Measurements from ENCODE around the gene UROC1.

The UROC1 gene

DNA sequence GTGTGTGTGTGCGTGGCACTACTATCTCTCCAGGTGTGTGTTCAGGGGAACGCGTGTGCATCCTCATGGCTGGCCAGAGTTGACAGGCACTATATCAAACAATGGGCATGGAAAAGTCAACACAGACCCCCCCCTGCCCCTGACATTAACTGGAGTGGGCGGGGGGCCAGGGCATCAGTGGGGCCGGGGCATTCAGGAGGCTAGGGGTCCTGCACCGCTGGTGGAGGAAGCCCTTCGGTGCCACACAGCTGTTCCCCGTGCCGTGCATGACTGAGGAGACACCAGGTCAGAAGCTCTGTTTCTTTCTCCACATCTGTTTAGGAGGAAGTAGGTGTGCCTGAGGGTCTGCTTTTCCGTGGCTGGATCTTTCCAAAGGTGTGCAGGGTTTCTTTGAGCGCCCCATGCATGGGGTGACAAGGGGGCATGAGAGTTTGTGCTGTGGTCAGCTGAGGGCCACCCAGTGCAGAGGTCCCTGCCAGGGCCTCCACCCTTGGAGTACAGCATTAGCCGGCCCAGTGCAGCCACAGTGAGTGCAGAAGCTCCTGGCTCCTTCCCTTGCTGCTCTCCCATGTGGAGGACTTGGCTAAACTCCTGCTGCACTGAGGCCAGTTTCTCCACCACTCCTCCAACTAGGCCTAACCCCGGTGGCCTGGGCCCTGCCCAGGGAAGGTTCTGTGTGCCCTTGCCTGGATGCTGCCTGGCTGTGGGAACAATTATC, 33.7 kb upstream of the UROC1 start:
- no peak overlapping the region for H3K27ac Mint-ChIP-seq
- no peak overlapping the region for H3K4me3 Mint-ChIP-seq
- H3K4me1 Mint-ChIP-seq: no peaks in the 10 kb centered on the region
- no peak for DNase-seq
- H3K36me3 Mint-ChIP-seq: no peaks in the 10 kb centered on the region
- ATAC-seq (replicated peaks): no peak
- peaks cover 11 to 17% of the 10 kb centered on the region in 2 donors for H3K27me3 Mint-ChIP-seq
- no peaks in the 10 kb centered on the region for H3K9me3 Mint-ChIP-seq

DNA sequence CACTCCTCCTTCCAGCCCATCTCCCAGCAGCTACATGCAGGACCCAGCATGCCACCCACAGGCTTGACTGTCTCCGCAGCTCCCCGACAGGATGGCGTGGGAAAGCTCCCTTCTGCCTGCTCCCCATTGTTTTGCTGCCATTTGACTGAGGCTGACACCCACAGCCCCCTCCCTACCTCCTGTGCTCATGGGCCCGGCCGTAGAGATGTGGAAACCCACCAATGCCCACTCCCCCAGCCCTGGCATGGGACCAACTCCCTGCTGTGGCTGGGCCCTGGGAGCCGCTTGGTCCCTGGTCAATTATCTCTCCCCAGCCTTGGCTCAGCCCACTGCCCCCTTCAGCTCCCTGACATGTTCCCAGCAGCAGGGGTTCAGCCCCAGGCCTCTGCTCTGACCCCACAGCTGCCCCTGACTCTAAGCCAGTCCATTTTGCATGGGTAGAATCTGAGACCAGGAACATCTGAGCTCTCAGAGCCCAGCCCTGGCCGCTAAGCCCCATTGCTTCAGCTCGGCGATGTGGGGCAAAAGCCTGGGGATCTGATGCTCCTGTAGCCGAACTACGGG, 33.0 kb upstream of the UROC1 start:
- Mint-ChIP-seq H3K9me3 (no peaks in the 10 kb centered on the region), H3K27me3 (peaks cover 11 to 17% of the 10 kb centered on the region in 2 donors), H3K36me3 (no peaks in the 10 kb centered on the region), H3K4me1 (no peaks in the 10 kb centered on the region), H3K4me3 (no peak overlapping the region), H3K27ac (no peak overlapping the region)
- ATAC-seq (replicated peaks) (no peak), DNase-seq (no peak)

DNA sequence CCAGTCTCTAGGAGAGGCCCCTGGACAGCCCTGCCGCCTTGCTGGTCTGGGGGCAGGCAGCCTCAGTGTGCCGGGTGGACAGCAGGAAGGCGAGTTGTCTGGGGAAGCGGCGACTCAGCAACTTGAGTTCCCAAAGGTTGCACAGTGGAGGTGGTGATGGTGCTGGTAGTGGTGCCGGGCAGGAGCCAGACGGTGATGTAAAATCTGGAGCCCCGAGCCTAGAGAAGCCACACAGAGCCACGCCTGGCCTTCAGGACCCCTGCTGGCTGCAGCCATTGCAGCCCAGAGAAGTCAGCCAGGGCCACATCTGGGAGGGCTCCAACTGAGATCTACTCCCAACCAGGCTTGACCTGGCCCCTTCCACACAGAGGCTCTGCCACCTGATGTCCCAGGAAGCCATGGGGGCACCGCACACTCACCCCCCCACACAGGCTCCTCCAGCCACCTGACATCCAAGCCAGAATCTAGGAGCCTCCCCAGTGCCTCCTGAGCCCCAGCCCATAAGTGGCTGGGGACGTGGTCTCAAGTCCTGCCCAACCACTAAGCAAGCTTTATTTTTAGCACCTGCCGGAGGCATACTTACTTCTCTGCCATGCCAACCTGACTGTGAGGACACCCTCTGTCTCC, 32.4 kb upstream of the UROC1 start:
- H3K9me3 Mint-ChIP-seq: no peaks in the 10 kb centered on the region
- ATAC-seq (replicated peaks) (no peak), DNase-seq (no peak)
- no peaks in the 10 kb centered on the region for H3K4me1 Mint-ChIP-seq
- no peak overlapping the region for H3K27ac Mint-ChIP-seq
- peaks cover 11 to 17% of the 10 kb centered on the region in 2 donors for H3K27me3 Mint-ChIP-seq
- no peak overlapping the region for H3K4me3 Mint-ChIP-seq
- H3K36me3 Mint-ChIP-seq: no peaks in the 10 kb centered on the region

DNA sequence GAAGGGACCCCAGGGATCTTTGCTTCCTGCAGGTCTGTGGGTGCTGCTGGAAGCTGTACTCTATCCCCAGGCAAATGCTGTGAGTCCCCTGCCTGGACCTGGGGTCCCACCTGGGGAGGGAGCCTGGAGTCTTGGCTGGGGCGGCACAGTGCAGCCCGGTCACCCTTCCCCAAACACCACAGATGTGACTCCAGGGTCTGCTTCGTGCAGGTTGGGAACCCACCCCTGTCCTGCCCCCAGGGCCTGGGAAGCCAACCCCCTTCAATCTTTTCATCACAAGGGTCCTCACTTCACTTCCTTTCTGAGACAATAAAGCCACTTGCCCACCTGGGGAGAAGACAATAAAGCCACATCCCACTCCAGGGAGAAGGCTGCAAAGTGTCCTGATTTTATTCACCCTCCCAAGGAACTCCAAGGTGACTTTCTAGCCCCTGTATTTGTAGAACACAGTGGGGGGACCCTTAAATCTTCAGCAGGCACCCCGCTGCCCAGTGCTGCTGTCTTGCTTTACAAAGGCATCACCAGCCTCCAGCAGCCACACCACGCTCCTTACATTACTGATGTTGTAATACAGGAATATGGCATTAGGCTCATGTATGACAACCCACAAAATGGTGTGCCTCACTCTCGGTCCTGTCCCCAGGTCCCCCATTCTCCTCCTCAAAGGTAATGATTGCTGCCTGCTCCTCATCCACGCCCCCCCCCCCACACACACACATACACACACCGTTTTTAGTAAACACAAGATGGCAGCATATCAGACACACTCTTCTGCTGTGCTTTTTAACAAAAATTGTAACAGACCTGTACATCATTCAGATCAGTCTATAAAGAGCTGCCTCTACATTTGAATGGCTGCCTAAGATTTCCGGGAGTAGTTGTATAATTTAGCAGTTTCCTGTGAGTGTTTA, 31.2 kb upstream of the UROC1 start:
- Mint-ChIP-seq H3K27ac (no peak overlapping the region), H3K4me3 (no peak overlapping the region), H3K27me3 (peaks cover 11 to 17% of the 10 kb centered on the region in 2 donors), H3K36me3 (no peaks in the 10 kb centered on the region), H3K9me3 (no peaks in the 10 kb centered on the region), H3K4me1 (no peaks in the 10 kb centered on the region)
- DNase-seq (no peak), ATAC-seq (replicated peaks) (no peak)

DNA sequence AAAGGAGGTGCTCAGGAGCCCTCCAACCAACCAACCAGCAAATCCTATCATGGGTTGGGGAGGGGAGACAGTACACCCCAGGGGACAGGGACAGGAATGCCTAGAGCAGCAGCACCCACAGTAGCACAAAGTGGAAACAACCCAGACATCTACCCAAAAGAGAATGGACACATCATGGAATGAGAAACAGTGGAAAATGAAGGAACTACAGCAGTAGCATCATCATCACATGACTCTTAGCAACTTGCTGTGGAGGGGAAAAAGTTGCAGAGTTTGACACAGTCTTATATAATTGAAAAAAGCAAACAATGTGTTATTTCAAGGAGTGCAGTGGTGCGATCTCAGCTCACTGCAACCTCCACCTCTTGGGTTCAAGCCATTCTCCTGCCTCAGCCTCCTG, 30.1 kb upstream of the UROC1 start:
- DNase-seq (no peak), ATAC-seq (replicated peaks) (no peak)
- no peaks in the 10 kb centered on the region for H3K36me3 Mint-ChIP-seq
- no peak overlapping the region for H3K4me3 Mint-ChIP-seq
- no peaks in the 10 kb centered on the region for H3K9me3 Mint-ChIP-seq
- no peaks in the 10 kb centered on the region for H3K4me1 Mint-ChIP-seq
- peaks cover 11 to 17% of the 10 kb centered on the region in 2 donors for H3K27me3 Mint-ChIP-seq
- no peak overlapping the region for H3K27ac Mint-ChIP-seq

DNA sequence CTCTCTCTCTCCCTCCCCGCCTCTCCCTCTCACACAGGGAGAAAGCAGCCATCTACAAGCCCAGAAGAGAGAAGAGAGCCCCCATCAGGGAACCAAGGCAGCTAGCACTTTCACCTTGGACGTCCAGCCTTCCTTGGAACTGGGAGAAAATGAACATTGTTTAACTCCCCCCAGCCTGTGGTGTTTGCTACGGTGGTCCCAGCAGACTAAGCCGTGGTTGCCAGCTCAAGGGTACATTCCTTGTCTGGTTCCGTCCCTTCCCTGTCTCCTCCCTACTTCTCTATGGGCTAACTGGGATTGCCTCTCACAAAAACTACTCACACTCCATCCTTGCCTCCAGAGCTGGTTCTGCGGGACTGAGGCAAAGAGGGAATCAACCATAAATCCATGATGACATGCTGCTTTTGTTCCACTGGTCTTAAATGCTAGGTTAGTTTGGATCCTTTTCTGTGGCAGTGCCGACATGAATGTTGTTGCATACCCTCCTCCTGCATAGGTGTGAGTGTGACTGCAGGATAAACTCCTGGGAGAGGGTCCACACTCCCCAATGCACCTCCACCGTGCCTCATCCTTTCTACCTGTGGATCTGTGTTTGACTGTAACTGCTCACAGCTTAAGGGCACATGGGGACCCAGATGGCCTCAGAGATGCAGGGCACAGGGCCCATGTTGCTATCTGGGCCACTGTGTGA, 29.1 kb upstream of the UROC1 start:
- Mint-ChIP-seq H3K4me3 (no peak overlapping the region), H3K27me3 (peaks cover 11 to 17% of the 10 kb centered on the region in 2 donors), H3K27ac (no peak overlapping the region), H3K9me3 (no peaks in the 10 kb centered on the region), H3K36me3 (no peaks in the 10 kb centered on the region), H3K4me1 (peaks cover 0 to 4% of the 10 kb centered on the region in 2 donors)
- DNase-seq (no peak), ATAC-seq (replicated peaks) (no peak)

DNA sequence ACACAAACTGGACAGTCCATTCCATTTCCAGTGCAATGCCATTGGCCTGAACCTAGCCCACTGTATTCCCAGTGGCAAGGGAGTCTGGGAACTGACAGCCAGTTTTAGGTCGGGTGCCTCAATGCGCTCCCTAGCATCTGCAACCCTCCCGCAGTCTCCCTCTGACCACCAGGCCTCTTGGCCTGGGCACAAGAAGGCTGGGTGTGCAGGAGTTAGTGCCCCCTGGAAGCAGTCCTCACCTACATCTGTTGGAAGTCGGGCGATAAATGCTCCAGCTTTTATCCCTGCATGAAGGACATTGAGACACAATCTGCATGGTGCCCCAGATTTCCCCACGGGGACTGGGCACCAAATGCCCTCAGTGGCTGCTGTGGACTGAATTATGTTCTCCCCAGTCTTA, 28.4 kb upstream of the UROC1 start:
- H3K4me3 Mint-ChIP-seq: no peak overlapping the region
- DNase-seq (no peak), ATAC-seq (replicated peaks) (no peak)
- H3K9me3 Mint-ChIP-seq: peaks cover 0 to 1% of the 10 kb centered on the region in 2 donors
- no peaks in the 10 kb centered on the region for H3K36me3 Mint-ChIP-seq
- H3K27me3 Mint-ChIP-seq: peaks cover 13 to 19% of the 10 kb centered on the region in 2 donors
- peaks cover 0 to 8% of the 10 kb centered on the region in 2 donors for H3K4me1 Mint-ChIP-seq
- no peak overlapping the region for H3K27ac Mint-ChIP-seq

DNA sequence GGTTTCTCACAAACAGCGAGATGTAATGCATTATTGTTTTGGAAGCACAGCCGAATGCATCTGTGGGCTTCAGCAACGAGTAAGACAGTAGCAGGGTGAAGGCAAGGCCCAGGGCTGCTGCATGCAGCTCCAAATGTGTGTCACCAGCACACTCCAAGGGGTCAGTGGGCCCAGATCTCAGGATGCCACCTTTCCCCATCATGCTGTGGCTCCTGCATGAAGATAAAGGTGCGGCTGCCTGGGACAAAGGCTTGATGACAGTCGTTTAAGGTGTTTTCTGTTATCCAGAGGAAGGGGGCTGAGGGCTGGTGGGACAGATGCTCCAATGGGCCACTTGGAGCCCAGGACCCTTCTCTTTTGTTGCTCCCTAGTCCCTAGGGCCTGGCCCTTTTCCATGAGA, 28.0 kb upstream of the UROC1 start:
- ATAC-seq (replicated peaks) (no peak), DNase-seq (no peak)
- H3K36me3 Mint-ChIP-seq: no peaks in the 10 kb centered on the region
- H3K27me3 Mint-ChIP-seq: peaks cover 8 to 19% of the 10 kb centered on the region in 2 donors
- no peak overlapping the region for H3K27ac Mint-ChIP-seq
- H3K4me3 Mint-ChIP-seq: no peak overlapping the region
- H3K4me1 Mint-ChIP-seq: peaks cover 0 to 13% of the 10 kb centered on the region in 2 donors
- H3K9me3 Mint-ChIP-seq: peaks cover 0 to 1% of the 10 kb centered on the region in 2 donors

DNA sequence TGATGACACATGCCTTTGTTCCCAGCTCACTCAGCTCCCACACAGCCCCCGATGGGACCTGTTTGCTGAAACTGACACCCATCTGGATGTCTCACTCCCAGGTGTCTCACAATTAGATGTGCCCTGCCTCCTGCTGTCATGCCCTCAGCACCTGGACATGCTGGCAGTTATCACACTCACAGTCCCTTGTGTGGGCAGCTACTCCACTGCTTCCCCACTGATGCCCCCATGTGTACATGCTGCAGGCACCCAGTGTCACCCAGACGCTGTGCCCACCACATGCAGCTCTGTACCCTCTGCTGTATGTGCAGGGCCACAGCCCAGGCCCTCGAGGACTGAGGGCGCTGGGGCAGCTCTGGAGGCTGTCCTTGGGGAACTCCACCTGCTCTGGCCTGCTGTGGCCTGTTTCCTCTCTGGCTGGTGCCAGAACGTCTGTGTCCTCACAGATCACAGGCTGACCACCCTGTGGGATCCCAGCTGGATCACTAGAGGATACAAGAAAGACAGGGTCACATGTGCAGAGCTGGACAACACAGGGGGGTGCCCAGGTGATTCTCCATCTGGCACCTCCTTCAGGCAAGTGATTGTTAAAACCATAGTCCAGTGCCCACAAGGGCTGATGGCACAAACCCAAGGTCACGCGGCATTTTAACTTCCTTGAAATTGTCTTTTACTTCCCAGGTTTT, 27.2 kb upstream of the UROC1 start:
- ATAC-seq (replicated peaks): no peak
- Mint-ChIP-seq H3K27me3 (peaks cover 8 to 19% of the 10 kb centered on the region in 2 donors), H3K9me3 (peaks cover 0 to 3% of the 10 kb centered on the region in 2 donors), H3K27ac (no peak overlapping the region), H3K4me1 (peaks cover 0 to 15% of the 10 kb centered on the region in 2 donors), H3K4me3 (no peak overlapping the region), H3K36me3 (no peaks in the 10 kb centered on the region)
- DNase-seq: no peak

DNA sequence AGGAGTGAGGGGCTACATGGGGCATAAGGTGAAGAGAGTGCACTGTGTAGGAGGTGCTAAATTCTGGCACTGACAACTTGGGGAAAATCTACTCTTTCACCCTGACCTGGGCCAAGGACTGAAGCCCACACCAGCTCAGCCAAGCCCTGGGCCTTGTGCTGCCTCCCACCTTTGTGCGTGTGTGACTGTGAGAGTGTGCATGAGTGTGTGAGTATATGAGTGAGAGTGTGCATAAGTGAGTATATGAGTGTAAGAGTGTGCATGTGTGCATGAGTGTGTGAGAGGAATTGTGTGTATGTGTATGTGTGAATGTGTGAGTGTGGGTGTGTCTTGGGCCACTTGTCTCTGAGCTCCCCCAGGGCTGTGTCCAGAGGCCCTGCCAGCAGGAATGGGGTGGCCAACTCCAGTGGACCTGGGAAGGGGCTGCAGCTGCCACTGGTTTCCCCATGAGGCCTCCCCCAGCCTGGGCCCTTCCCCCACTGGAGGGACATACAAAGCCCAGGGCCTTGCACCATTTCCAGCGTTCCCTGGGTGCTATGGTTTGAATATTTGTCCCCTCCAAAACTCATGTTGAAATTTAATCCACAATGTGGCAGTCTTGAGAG, 26.0 kb upstream of the UROC1 start:
- Mint-ChIP-seq H3K4me1 (peaks cover 0 to 15% of the 10 kb centered on the region in 2 donors), H3K9me3 (peaks cover 0 to 3% of the 10 kb centered on the region in 2 donors), H3K27me3 (peaks cover 9 to 20% of the 10 kb centered on the region in 2 donors), H3K36me3 (no peaks in the 10 kb centered on the region), H3K4me3 (no peak overlapping the region), H3K27ac (no peak overlapping the region)
- ATAC-seq (replicated peaks): no peak
- DNase-seq: no peak

DNA sequence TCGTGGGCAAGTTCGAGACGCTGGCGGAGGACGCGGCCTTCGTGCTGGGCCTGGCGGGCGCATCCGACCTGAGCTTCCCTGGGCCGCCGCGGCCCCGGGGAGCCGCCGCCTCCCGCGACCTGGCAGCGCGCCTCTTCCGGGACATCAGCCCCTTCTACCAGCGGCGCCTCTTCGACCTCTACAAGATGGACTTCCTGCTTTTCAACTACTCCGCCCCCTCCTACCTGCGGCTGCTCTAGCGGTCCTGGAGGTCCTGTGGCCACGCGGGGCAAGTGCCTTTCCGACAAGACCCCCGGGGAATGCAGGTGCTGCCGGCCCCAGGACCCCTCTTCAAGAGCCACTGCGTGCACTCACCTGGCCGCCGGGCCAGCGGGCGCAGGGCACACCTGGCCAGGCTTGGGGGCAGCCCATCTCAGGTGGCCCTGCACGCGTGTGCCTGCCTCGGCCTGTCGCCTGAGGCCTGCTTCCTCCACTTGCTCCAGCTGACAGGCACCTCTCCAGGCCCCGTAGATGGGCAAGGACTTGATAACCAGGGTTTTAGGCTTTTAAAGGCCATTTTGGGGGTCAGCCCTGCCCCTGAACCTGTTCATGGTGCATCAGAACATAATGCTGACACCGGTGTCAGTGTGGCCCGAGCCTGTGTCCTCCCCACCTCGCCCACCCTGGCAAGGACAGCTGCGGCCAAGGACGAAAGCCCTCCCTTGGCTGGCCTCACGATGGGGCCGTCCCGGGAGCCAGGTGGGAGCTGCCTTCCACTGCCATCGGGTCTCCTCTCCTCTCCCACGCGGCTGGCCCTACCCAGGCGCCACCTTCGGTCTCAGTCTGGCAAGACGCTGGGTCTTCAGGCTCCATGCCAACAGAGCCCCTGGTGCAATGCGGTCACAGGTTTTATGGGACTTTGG, 25.0 kb upstream of the UROC1 start:
- Mint-ChIP-seq H3K4me3 (no peak overlapping the region), H3K4me1 (peaks cover 0 to 15% of the 10 kb centered on the region in 2 donors), H3K27ac (no peak overlapping the region), H3K9me3 (peaks cover 0 to 3% of the 10 kb centered on the region in 2 donors), H3K27me3 (peaks cover 9 to 20% of the 10 kb centered on the region in 2 donors), H3K36me3 (no peaks in the 10 kb centered on the region)
- DNase-seq (no peak), ATAC-seq (replicated peaks) (no peak)

DNA sequence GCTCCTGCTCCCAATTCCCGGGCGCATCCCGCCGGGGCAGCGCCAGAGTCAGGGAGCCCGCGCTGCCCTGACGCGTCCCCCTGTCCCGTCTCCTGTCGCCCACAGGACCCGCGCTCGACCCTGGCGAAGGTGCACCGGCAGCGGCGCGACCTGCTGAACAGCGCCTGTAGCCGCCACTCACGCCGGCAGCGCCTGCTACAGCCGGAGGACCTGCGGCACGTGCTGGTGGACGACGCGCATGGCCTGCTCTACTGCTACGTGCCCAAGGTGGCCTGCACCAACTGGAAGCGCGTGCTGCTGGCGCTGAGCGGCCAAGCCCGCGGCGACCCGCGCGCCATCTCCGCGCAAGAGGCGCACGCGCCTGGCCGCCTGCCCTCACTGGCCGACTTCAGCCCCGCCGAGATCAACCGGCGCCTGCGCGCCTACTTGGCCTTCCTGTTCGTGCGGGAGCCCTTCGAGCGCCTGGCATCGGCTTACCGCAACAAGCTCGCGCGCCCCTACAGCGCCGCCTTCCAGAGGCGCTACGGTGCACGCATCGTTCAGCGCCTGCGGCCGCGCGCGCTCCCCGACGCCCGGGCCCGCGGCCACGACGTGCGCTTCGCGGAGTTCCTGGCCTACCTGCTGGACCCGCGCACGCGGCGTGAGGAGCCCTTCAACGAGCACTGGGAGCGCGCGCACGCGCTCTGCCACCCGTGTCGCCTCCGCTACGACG, 24.2 kb upstream of the UROC1 start:
- Mint-ChIP-seq H3K27ac (no peak overlapping the region), H3K4me1 (peaks cover 0 to 15% of the 10 kb centered on the region in 2 donors), H3K9me3 (peaks cover 0 to 3% of the 10 kb centered on the region in 2 donors), H3K36me3 (no peaks in the 10 kb centered on the region), H3K27me3 (peaks cover 14 to 20% of the 10 kb centered on the region in 2 donors), H3K4me3 (no peak overlapping the region)
- no peak for DNase-seq
- ATAC-seq (replicated peaks): no peak
